AG04450 (cell line): ENCODE results near the gene PCMT1. TPM values are rescaled to one million over a fixed set of nuclear protein-coding genes. Genes with fewer than 3 reads are reported as not detected.

Experiments used
- CTCF ChIA-PET: fragments of 300-600, 350-600 bp; formaldehyde crosslinking; extraction: SDS; loops from one replicate; lab custom pipeline; 2022; ENCODE audit warnings: antibody characterized with exemption, inconsistent platforms; lab: Charles Lee
- POLR2A ChIA-PET: fragments of 350-600 bp; formaldehyde crosslinking; extraction: SDS; loops from one replicate; lab custom pipeline; 2021; ENCODE audit warnings: antibody characterized with exemption, inconsistent platforms; lab: Yijun Ruan, JAX
- DNase-seq: peaks from one replicate; pipeline ENCODE4 v3.0.0-alpha.2; 2011; ENCODE audit warnings: low read depth, low spot score
- H3K27ac ChIP-seq: one replicate; pipeline ENCODE4 v1.5.1; 2012; ENCODE audit warnings: low read depth, low read length, control low read depth
- H3K27me3 ChIP-seq: one replicate; pipeline ENCODE4 v1.6.0; 2012; ENCODE audit warnings: low read length; ENCODE audit not compliant: control insufficient read depth, insufficient read depth
- H3K4me3 ChIP-seq: 2 replicates; pipeline ENCODE4 v1.5.1; 2011; ENCODE audit warnings: mild to moderate bottlenecking, low read depth, low read length, control low read depth
- H3K9me3 ChIP-seq: 2 replicates; pipeline ENCODE4 v1.5.1; 2012; ENCODE audit warnings: low read length; ENCODE audit not compliant: control insufficient read depth, insufficient read depth
- CTCF ChIP-seq: IDR thresholded peaks from 2 replicates; pipeline ENCODE4 v1.5.1; 2011; ENCODE audit warnings: low read depth, low read length, control low read depth, inconsistent platforms
- polyA minus RNA-seq: library from RNA; depleted of rRNA, polyadenylated mRNA; stranded (reverse); fragments of >200 nt; gene quantifications from 2 replicates; pipeline ENCODE4 v1.2.3, GENCODE V29; 2011; rRNA and poly(A)+ RNA removed
- polyA plus RNA-seq: library from polyadenylated mRNA; depleted of rRNA; stranded (reverse); fragments of >200 nt; gene quantifications from 2 replicates; pipeline ENCODE4 v1.2.3, GENCODE V29; 2011; rRNA removed

The PCMT1 gene
- 77.5 and 96.2 TPM in 2 replicates for polyA plus RNA-seq
- polyA minus RNA-seq: 35.4 and 44.5 TPM in 2 replicates

- ChIA-PET CTCF (no interaction called here), POLR2A (no interaction called here)
- TF ChIP-seq CTCF: no peak
These were observed at the start of gene PCMT1 for GRCh38 chr6:149749594-149750135. Gene PCMT1 (plus strand): TSS chr6:149749741. CDS start chr6:149749902, 161 bp downstream.

DNA sequence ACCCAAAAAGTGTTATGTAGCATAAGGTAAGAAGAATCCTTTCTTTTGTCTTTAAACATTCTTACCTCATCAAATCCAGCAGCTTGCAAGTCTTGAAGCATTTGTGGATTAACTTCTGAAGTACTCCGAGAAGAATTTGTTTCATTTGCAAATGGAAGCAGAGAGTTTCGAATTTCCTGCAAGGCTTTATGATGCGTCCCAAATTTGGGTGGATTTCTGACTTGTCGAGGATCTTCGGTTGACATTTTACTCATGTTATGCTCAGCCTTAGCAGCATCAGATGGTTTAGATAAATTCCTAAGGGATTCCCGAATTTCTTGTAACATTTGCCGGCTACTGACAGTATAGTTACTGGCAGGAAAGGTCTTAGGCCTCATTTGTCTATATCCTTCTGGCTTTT is 47.8 kb upstream of the PCMT1 start:
- CTCF ChIA-PET: interaction anchor here (0.6 to 1.6 kb wide), 2 partner anchors 16 to 33 kb away, joined by 6 read pairs; partner anchors contain the start of gene LATS1

More at GRCh38 chr6:149749594-149750135, at the start of gene PCMT1:
- Histone ChIP-seq H3K27me3 (no peaks in the 10 kb centered on the region), H3K27ac (peak within 1 kb of the TSS; percentile 61), H3K4me3 (peak within 1 kb of the TSS; percentile 97), H3K9me3 (peaks cover 3% of the 10 kb centered on the region; the same call in 1 of the 2 replicates)
- peak; percentile 49 for DNase-seq

GRCh38 chr6:149711711-149712110 is 37.8 kb upstream of the PCMT1 start:
- ChIA-PET POLR2A (no interaction called here), CTCF (no interaction called here)
- no peaks in the 10 kb centered on the region for H3K27me3 ChIP-seq
- no peak for TF ChIP-seq CTCF
- no peak overlapping the region for H3K27ac ChIP-seq
- no peak for DNase-seq
- H3K4me3 ChIP-seq: no peak overlapping the region
- no peaks in the 10 kb centered on the region for H3K9me3 ChIP-seq

More for the DNA sequence above, 47.8 kb upstream of the PCMT1 start:
- Histone ChIP-seq H3K27ac (no peak overlapping the region), H3K27me3 (no peaks in the 10 kb centered on the region), H3K4me3 (no peak overlapping the region), H3K9me3 (no peaks in the 10 kb centered on the region)
- no peak for TF ChIP-seq CTCF
- POLR2A ChIA-PET: no interaction called here
- DNase-seq: no peak

- DNase-seq: no peak
These were observed 35.1 kb upstream of the PCMT1 start for GRCh38 chr6:149714442-149714841.

More at GRCh38 chr6:149714442-149714841, 35.1 kb upstream of the PCMT1 start:
- TF ChIP-seq CTCF: no peak
- H3K9me3 ChIP-seq: no peaks in the 10 kb centered on the region
- ChIA-PET CTCF (interaction anchor here (0.7 kb wide), 1 partner anchor 9 kb away, joined by 3 read pairs; no protein-coding TSS in a partner anchor), POLR2A (no interaction called here)
- no peak overlapping the region for H3K4me3 ChIP-seq
- H3K27me3 ChIP-seq: no peaks in the 10 kb centered on the region
- H3K27ac ChIP-seq: no peak overlapping the region
